HL-60 (cell line): Measurements from ENCODE around the gene SYT15B.
"Not testable (repeated sequence)": the region's sequence is repeated elsewhere in the genome, so short reads cannot be mapped to it uniquely, and the experiment has no call there.

Experiments used
- CTCF ChIP-seq: IDR thresholded peaks from one replicate; pipeline ENCODE4 v1.5.1; 2011; ENCODE audit warnings: low read length, control low read depth, inconsistent platforms; ENCODE audit not compliant: insufficient read depth
- POLR2AphosphoS5 ChIP-seq: IDR thresholded peaks from 2 replicates; pipeline ENCODE4 v1.6.1; 2012; ENCODE audit warnings: low read depth
- REST ChIP-seq: IDR thresholded peaks from 2 replicates; pipeline ENCODE4 v1.6.1; 2012; ENCODE audit warnings: low read depth; ENCODE audit not compliant: insufficient replicate concordance

GRCh38 chr10:47779590-47779989, 16.2 kb upstream of the SYT15B start:
- TF ChIP-seq CTCF, REST, POLR2AphosphoS5: not testable (repeated sequence)
